BJ (cell line): ENCODE data around the gene STX12. TPM values are rescaled to one million over a fixed set of nuclear protein-coding genes. Genes with fewer than 3 reads are reported as not detected.
"Not testable (repeated sequence)": the region's sequence is repeated elsewhere in the genome, so short reads cannot be mapped to it uniquely, and the experiment has no call there.

ENCODE experiments used
- CTCF ChIA-PET: fragments of 350-600 bp; formaldehyde crosslinking; extraction: SDS; loops from one replicate; lab custom pipeline; 2021; ENCODE audit warnings: antibody characterized with exemption, inconsistent platforms; lab: Yijun Ruan, JAX
- POLR2A ChIA-PET: fragments of 300-600 bp; sonication (Branson Sonifier 250); formaldehyde crosslinking; extraction: SDS; loops from one replicate; lab custom pipeline; 2021; ENCODE audit warnings: antibody characterized with exemption; lab: Charles Lee
- DNase-seq: peaks from one replicate; pipeline ENCODE4 v3.0.0-alpha.2; 2011; ENCODE audit warnings: low read depth
- H3K27me3 ChIP-seq: 2 replicates; pipeline ENCODE4 v1.6.0; 2011; ENCODE audit warnings: low read length; ENCODE audit not compliant: control insufficient read depth, insufficient read depth
- H3K36me3 ChIP-seq: 2 replicates; pipeline ENCODE4 v1.5.1; 2011; ENCODE audit warnings: low read length; ENCODE audit not compliant: control insufficient read depth, insufficient read depth
- H3K4me3 ChIP-seq: 2 replicates; pipeline ENCODE4 v1.5.1; 2011; ENCODE audit warnings: low read depth, mild to moderate bottlenecking, control low read depth, low read length
- polyA plus RNA-seq: library from polyadenylated mRNA; depleted of rRNA; stranded (reverse); fragments of >200 nt; gene quantifications from 2 replicates; pipeline ENCODE4 v1.2.3, GENCODE V29; 2011
- TF ChIP-seq, protein P1 (sequence below): IDR thresholded peaks from 2 replicates; pipeline ENCODE4 v1.5.1; 2011; ENCODE audit warnings: low read depth, mild to moderate bottlenecking, control low read depth, inconsistent platforms, low read length, moderate library complexity; ENCODE audit not compliant: insufficient read depth

Gene STX12
- polyA plus RNA-seq, 1 experiment: 31.2 TPM

DNA sequence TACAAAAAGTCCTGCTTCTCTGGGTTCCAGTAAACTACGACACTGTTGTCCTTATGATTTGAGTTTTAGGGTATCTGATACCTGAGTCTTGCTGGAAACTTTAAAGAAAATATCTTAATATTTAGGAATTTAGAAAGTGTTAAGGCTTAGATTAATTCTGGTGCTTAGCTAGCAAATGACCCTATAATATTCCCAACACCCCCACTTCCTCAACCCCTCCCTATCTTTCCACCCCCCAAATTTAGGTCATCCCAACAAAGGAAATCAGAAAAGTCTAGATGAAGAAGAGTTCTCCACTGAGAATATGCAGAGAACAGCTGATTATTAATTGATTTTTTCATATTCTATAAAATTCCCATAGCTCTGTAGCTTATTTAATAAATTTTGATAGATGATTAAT lies 11.7 kb downstream of the STX12 start:
- CTCF ChIA-PET: no interaction called here
- Histone ChIP-seq H3K27me3 (no peaks in the 10 kb centered on the region), H3K4me3 (no peak overlapping the region), H3K36me3 (no peaks in the 10 kb centered on the region; the same call in 1 of the 2 replicates)
- TF ChIP-seq, protein P1, sequence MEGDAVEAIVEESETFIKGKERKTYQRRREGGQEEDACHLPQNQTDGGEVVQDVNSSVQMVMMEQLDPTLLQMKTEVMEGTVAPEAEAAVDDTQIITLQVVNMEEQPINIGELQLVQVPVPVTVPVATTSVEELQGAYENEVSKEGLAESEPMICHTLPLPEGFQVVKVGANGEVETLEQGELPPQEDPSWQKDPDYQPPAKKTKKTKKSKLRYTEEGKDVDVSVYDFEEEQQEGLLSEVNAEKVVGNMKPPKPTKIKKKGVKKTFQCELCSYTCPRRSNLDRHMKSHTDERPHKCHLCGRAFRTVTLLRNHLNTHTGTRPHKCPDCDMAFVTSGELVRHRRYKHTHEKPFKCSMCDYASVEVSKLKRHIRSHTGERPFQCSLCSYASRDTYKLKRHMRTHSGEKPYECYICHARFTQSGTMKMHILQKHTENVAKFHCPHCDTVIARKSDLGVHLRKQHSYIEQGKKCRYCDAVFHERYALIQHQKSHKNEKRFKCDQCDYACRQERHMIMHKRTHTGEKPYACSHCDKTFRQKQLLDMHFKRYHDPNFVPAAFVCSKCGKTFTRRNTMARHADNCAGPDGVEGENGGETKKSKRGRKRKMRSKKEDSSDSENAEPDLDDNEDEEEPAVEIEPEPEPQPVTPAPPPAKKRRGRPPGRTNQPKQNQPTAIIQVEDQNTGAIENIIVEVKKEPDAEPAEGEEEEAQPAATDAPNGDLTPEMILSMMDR: no peak
- POLR2A ChIA-PET: no interaction called here
- no peak for DNase-seq

DNA sequence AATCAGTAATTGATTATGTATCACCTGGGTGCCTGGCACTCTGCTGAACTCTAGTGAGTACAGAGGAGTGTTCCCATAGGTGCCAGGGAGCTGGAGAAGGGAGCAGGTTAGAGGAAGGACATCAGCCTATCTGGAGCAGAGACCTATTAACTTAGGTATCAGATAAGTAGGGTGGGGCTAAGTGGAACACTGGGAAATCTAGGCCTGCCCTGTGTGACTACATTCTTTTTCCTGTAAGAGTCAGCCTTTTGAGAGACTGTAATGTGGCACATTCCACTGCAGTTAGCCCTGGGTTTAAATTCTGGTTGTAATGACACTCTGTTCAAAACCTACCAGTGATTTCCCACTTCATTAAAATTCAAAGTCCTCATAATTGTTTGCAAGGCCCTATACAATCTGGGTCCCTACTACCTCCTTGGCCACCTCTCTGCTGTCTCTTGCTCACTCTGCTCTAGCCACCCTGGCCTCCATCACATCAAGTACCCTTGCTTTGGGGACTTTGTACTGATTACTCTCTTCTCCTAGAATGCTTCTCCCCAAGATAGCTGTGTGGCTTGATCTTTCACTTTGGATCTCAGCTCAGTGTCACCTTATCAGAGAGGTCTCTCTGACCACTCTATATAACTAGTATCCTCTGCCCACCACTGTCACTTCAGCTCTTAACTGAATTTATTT lies 12.9 kb downstream of the STX12 start:
- Histone ChIP-seq H3K4me3 (no peak overlapping the region), H3K27me3 (no peaks in the 10 kb centered on the region), H3K36me3 (no peaks in the 10 kb centered on the region; the same call in 1 of the 2 replicates)
- CTCF ChIA-PET: interaction anchor here (1.0 to 1.3 kb wide), 2 partner anchors 14 to 60 kb away, joined by 3 to 6 read pairs; partner anchors contain the start of gene FAM76A
- POLR2A ChIA-PET: no interaction called here
- TF ChIP-seq, protein P1: no peak
- no peak for DNase-seq

DNA sequence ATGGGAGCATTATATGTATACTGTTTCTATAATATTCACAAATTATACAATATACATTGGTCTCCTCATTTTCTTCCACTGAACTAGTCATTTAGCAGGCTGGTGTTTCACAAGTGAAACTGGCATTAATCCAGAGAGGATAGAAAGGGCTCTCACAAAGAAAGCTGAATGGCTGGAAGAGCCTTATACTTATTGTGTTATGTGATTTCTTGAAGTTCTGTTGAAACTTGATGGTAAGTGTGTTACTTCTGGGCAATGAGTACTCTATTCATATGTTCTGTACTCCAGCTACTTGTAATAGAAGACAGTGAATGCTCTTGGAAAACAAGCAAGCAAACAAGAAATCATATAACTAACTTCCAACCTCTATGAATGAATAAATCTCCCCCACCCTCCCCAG lies 14.9 kb downstream of the STX12 start:
- Histone ChIP-seq H3K4me3 (no peak overlapping the region), H3K27me3 (no peaks in the 10 kb centered on the region), H3K36me3 (peaks cover under 1% of the 10 kb centered on the region)
- POLR2A ChIA-PET: no interaction called here
- DNase-seq: no peak
- TF ChIP-seq, protein P1: no peak
- CTCF ChIA-PET: no interaction called here

DNA sequence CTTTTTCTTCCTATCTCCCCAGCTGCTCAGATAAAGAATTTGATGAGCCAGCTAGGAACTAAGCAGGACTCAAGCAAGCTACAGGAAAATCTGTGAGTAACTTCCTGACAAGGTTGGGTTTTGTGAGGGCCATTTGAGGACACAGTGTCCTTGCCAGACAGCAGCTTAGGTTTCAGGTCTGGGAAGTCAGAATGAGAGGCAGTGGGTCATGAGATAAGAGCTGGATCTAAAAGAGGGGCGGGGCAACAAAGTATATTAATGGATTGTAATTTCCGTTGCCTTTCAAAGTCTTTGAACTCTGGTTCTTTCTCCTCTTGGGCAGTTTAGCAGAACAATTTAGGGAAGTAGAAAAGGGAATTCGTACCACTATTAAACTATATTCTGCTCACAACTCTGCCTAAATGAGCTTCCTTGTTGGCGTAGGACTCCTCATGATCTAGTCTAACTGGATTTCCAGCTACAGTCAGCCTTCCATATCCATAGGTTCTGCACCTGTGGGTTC lies 16.6 kb downstream of the STX12 start:
- H3K27me3 ChIP-seq: no peaks in the 10 kb centered on the region
- POLR2A ChIA-PET: no interaction called here
- no peak for DNase-seq
- TF ChIP-seq, protein P1: no peak
- H3K36me3 ChIP-seq: peaks cover 6% of the 10 kb centered on the region
- CTCF ChIA-PET: interaction anchor here (0.7 to 1.4 kb wide), 3 partner anchors 13 to 120 kb away, joined by 3 to 4 read pairs (median 3); no protein-coding TSS in a partner anchor
- H3K4me3 ChIP-seq: no peak overlapping the region

DNA sequence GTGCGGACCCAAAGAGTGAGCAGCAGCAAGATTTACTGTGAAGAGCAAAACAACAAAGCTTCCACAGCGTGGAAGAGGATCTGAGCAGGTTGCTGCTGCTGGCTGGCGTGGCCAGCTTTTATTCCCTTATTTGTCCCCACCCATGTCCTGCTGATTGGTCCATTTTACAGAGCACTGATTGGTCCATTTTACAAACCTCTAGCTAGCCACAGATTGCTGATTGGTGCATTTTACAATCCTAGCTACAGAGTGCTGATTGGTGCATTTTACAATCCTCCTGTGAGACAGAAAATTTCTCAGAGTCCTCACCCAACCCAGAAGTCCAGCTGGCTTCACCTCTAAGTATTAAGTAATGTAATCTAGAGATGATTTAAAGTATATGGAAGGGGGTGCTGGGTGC lies 17.3 kb downstream of the STX12 start:
- POLR2A ChIA-PET, H3K36me3 ChIP-seq: not testable (repeated sequence)
- CTCF ChIA-PET: interaction anchor here (0.6 to 1.4 kb wide), 3 partner anchors 14 to 432 kb away, joined by 3 to 4 read pairs (median 3); no protein-coding TSS in a partner anchor

More for the DNA sequence above, 17.3 kb downstream of the STX12 start:
- DNase-seq, H3K27me3 ChIP-seq, H3K4me3 ChIP-seq: not testable (repeated sequence)
